RWPE1 (cell line): Measurements from ENCODE around the gene RNF111.
"Not testable (repeated sequence)": the region's sequence is repeated elsewhere in the genome, so short reads cannot be mapped to it uniquely, and the experiment has no call there.

Experiments
- CTCF ChIA-PET: fragments of 350-600 bp; sonication (Branson Sonifier 250); formaldehyde crosslinking; extraction: SDS; loops from one replicate; lab custom pipeline; 2021; lab: Yijun Ruan, JAX
- POLR2A ChIA-PET: fragments of 400-600 bp; formaldehyde crosslinking; extraction: SDS; loops from one replicate; lab custom pipeline; 2020; ENCODE audit warnings: antibody characterized with exemption; ENCODE audit not compliant: low non-redundant PET; lab: Yijun Ruan, JAX
- DNase-seq: peaks from one replicate; pipeline ENCODE4 v3.0.0; 2012; ENCODE audit warnings: low spot score
- H3K27ac ChIP-seq: fragments of 450-650 bp; 2 replicates; pipeline ENCODE4 v1.5.1; 2017
- TF ChIP-seq, protein P1 (sequence below): fragments of 450-650 bp; conservative IDR thresholded peaks from 2 replicates; pipeline ENCODE4 v1.5.1; 2017; ENCODE audit warnings: low read depth, mild to moderate bottlenecking

The RNF111 gene

DNA sequence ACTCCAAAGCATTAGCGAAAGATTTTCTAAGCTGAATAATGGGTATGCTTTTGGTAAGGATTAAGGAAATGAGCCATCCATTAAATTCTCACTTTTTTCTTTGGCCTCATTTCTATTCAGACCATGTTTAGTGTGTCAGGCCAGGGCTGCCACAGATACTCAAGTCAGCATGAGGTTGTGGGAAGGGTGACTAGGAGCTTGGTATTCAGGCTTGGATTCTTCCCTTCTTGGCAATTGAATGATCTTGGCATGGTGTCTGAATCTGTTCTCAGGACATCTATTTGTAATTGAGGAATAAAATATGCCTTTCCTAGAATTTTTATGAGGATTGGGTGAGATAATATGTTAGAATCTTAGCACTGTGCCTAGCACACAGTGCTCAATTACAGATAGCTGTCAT is 128.7 kb downstream of the RNF111 start:
- CTCF ChIA-PET = interaction anchor here (0.6 to 0.9 kb wide), 3 partner anchors 10 to 340 kb away, joined by 3 read pairs; no protein-coding TSS in a partner anchor
- POLR2A ChIA-PET = no interaction called here
- no peak overlapping the region for H3K27ac ChIP-seq
- no peak for DNase-seq
- TF ChIP-seq, protein P1, sequence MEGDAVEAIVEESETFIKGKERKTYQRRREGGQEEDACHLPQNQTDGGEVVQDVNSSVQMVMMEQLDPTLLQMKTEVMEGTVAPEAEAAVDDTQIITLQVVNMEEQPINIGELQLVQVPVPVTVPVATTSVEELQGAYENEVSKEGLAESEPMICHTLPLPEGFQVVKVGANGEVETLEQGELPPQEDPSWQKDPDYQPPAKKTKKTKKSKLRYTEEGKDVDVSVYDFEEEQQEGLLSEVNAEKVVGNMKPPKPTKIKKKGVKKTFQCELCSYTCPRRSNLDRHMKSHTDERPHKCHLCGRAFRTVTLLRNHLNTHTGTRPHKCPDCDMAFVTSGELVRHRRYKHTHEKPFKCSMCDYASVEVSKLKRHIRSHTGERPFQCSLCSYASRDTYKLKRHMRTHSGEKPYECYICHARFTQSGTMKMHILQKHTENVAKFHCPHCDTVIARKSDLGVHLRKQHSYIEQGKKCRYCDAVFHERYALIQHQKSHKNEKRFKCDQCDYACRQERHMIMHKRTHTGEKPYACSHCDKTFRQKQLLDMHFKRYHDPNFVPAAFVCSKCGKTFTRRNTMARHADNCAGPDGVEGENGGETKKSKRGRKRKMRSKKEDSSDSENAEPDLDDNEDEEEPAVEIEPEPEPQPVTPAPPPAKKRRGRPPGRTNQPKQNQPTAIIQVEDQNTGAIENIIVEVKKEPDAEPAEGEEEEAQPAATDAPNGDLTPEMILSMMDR = no peak

DNA sequence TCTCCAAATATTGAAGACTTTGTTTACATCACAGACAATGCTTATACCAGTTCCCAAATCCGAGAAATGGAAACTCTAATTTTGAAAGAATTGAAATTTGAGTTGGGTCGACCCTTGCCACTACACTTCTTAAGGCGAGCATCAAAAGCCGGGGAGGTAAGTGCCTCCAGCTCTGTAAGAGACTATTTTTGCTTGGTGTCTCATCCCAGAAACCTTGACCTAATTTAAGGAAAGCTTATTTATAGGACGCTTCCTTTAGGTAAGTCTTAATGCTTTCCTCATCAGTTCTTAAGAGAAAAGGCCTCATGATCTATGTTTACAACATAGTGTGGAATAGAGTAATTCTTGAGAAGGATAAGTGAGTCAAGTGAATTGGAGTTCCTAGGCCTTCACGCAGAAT is 129.3 kb downstream of the RNF111 start:
- ChIA-PET POLR2A (no interaction called here), CTCF (interaction anchor here (0.6 to 0.9 kb wide), 3 partner anchors 34 to 385 kb away, joined by 3 read pairs; no protein-coding TSS in a partner anchor)
- TF ChIP-seq, protein P1 = no peak
- no peak overlapping the region for H3K27ac ChIP-seq
- DNase-seq = no peak

DNA sequence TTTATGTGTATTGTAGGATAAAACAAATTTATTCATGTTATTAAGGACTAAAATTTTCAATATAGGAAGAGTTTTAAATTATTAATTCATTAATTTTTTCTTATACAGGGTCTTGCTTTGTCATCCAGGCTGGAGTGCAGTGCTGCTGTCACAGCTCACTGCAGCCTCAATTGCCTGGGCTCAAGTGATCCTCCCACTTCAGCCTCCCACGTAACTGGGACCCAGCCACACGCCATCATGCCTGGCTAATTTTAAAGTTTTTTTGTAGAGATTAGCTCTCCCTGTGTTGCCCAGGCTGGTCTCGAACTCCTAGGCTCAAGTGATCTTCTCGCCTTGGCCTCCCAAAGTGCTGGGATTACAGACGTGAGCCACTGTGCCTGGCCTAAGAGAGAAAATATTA is 132.2 kb downstream of the RNF111 start:
- ChIA-PET POLR2A (no interaction called here), CTCF (interaction anchor here (0.5 to 0.6 kb wide), 3 partner anchors 13 to 394 kb away, joined by 3 to 4 read pairs (median 3); no protein-coding TSS in a partner anchor)
- no peak overlapping the region for H3K27ac ChIP-seq
- DNase-seq = no peak
- TF ChIP-seq, protein P1 = no peak

DNA sequence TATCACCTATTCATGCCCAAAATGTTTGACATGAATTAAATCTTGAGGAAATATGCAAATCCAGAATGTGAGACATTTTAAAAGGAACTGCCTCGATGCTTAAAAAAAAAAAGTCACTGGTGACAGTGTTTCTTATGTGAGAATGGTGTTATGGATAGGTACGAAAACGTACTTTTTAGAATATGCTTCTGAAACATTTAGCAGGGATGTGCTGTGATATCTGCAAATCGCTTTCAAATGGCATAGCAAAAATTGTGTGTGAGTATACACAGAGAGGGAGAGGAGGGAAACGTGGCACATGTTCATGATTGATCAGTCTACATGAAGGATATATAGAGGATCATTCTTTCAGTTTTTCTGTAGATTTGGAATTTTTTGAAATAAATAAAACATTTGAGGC is 133.5 kb downstream of the RNF111 start:
- TF ChIP-seq, protein P1 = no peak
- H3K27ac ChIP-seq = no peak overlapping the region
- POLR2A ChIA-PET = no interaction called here
- CTCF ChIA-PET = no interaction called here
- no peak for DNase-seq

DNA sequence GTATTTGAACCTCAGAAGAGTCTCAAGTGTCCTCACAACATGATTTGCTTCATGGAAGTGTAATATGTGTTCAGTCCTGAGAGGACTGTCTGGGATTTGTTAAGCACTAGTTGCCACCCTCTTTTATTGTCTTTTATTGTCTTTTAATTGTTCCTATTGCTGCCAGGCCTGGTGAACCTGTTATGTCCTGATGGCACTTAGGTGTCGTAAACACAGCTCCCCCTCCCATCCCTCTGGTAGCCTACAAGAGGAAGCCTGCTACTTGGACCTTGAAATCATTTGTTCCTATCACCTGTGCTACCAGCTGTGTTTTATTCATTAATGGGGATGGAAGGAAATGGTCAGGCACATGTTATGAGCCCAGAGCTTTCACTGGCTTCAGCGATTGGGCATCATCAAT is 136.8 kb downstream of the RNF111 start:
- no peak for DNase-seq
- POLR2A ChIA-PET = no interaction called here
- no peak overlapping the region for H3K27ac ChIP-seq
- CTCF ChIA-PET = interaction anchor here (0.6 kb wide), 1 partner anchor 363 kb away, joined by 4 read pairs; no protein-coding TSS in a partner anchor
- TF ChIP-seq, protein P1 = no peak

DNA sequence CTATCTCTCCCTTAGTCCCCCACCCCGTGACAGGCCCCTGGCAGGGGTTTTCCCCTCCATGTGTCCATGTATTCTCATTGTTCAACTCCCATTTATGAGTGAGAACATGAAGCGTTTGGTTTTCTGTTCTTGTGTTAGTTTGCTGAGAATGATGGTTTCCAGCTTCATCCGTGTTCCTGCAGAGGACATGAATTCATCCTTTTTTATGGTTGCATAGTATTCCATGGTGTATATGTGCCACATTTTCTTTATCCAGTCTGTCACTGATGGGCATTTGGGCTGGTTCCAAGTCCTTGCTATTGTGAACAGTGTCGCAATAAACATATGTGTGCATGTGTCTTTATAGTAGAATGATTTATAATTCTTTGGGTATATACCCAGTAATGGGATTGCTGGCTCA is 138.2 kb downstream of the RNF111 start:
- H3K27ac ChIP-seq, CTCF ChIA-PET, POLR2A ChIA-PET, DNase-seq: not testable (repeated sequence)

DNA sequence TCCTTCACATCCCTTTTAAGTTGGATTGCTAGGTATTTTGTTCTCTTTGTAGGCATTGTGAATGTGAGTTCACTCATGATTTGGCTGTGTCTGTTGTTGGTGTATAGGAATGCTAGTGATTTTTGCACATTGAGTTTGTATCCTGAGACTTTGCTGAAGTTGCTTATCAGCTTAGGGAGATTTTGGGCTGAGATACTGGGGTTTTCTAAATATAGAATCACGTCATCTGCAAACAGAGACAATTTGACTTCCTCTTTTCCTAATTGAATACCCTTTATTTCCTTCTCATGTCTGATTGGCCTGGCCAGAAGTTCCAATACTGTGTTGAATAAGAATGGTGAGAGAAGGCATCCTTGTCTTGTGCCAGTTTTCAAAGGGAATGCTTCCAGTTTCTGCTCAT is 139.8 kb downstream of the RNF111 start:
- POLR2A ChIA-PET, DNase-seq, CTCF ChIA-PET, H3K27ac ChIP-seq: not testable (repeated sequence)

DNA sequence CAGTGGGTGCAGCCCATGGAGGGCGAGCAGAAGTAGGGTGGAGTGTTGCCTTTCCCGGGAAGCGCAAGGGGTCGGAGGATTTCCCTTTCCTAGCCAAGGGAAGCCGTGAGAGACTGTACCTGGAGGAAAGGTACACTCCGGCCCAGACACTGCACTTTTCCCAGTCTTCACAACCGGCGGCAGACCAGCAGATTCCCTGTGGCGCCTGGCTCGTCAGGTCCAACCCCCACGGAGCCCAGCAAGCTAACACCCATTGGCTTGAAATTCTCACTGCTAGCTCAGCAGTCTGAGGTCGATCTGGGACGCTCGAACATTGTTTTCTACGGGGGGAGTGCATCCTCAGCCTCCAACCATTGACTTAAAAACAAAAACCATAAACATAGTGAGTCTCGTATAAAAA is 144.0 kb downstream of the RNF111 start:
- POLR2A ChIA-PET = no interaction called here
- TF ChIP-seq, protein P1 = no peak
- CTCF ChIA-PET = interaction anchor here (0.7 kb wide), 1 partner anchor 34 kb away, joined by 4 read pairs; no protein-coding TSS in a partner anchor
- no peak overlapping the region for H3K27ac ChIP-seq
- no peak for DNase-seq
